ENCODE results near the gene UBXN6.

Gene UBXN6

GRCh38 chr19:4409123-4409933 lies 48.3 kb downstream of the UBXN6 start:
- no peak for DNase-seq (ENCODE audit: low read depth)

- DNase-seq (ENCODE audit: low read depth), result no peak
These were observed 51.0 kb downstream of the UBXN6 start for GRCh38 chr19:4406626-4407025.

GRCh38 chr19:4405977-4406376 lies 51.6 kb downstream of the UBXN6 start:
- DNase-seq (ENCODE audit: low read depth), result no peak

GRCh38 chr19:4403005-4403761 lies 54.4 kb downstream of the UBXN6 start:
- no peak for DNase-seq (ENCODE audit: low read depth)

GRCh38 chr19:4402171-4403004 lies 55.2 kb downstream of the UBXN6 start, which contains the start of gene CHAF1A:
TSS of gene CHAF1A (plus strand) at chr19:4402640. CDS start at chr19:4402763, 123 bp downstream.
- DNase-seq (ENCODE audit: low read depth), result peak; percentile 98

GRCh38 chr19:4401769-4402170 lies 55.8 kb downstream of the UBXN6 start:
- no peak for DNase-seq (ENCODE audit: low read depth)

GRCh38 chr19:4400135-4400936 lies 57.3 kb downstream of the UBXN6 start, which contains the start of gene SH3GL1:
TSS of gene SH3GL1 (minus strand) at chr19:4400547. CDS start at chr19:4400368, 179 bp downstream.
- DNase-seq (ENCODE audit: low read depth), result peak; percentile 84

GRCh38 chr19:4399812-4400134 lies 57.8 kb downstream of the UBXN6 start:
- DNase-seq (ENCODE audit: low read depth), result no peak

GRCh38 chr19:4396949-4397783 lies 60.4 kb downstream of the UBXN6 start:
- no peak for DNase-seq (ENCODE audit: low read depth)
